COLO668 (cell line): ENCODE measurements around the gene SPAG16.
"Not testable (repeated sequence)": the region's sequence is repeated elsewhere in the genome, so short reads cannot be mapped to it uniquely, and the experiment has no call there.

ENCODE experiments used
- DNase-seq: peaks from one replicate; lab custom pipeline; 2025; ENCODE audit not compliant: unreplicated experiment; lab: John Stamatoyannopoulos, UW

Gene SPAG16

DNA sequence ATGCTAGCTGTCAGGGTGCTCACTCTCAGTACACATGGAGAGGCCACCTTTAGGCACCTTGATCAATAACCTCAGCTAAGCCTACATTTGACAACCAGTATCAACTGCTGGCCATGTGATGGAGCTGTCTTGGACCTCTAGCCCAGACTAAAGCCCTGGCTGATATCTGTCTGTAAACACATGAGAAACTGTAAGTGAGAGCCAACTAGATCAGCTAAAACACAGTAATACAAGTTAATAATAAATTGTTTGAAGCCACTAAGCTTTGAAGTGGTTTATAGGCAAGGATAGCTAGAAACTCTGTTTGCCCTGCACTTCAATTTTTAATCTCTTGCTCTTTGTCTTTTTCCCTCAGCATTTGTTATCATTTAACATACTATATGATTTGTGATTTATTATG is 407.1 kb downstream of the SPAG16 start:
- DNase-seq, result no peak

DNA sequence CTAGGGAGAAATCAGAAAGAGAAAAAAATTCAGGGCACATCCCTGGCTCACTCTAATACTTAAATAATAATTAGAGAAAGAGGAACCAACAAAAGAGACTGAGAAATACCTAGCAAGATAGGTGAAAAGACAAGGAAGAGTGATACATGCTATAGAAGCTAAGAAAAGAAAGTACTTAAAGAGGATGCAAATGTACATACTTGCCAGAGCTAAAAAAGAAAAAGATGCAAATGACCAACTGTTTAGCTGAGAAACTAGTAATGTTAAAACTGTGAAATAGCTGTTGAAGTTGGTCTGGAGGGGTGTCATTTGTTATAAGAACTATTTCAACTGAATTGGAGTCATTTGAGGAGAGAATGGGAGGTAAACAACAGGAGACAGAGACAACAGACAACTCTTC is 412.2 kb downstream of the SPAG16 start:
- DNase-seq, result no peak

DNA sequence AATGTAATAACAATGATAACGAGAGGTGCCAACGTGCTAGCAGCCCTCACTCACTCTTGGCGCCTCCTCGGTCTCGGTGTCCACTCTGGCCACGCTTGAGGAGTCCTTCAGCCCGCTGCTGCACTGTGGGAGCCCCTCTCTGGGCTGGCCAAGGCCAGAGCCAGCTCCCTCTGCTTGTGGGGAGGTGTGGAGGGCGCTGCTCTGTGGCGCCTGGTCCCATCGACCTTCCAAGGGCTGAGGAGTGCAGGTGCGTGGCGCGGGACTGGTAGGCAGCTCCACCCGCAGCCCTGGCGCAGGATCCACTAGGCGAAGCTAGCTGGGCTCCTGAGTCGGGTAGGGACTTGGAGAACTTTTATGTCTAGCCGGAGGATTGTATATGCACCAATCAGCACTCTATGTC is 417.1 kb downstream of the SPAG16 start:
- not testable (repeated sequence) for DNase-seq

DNA sequence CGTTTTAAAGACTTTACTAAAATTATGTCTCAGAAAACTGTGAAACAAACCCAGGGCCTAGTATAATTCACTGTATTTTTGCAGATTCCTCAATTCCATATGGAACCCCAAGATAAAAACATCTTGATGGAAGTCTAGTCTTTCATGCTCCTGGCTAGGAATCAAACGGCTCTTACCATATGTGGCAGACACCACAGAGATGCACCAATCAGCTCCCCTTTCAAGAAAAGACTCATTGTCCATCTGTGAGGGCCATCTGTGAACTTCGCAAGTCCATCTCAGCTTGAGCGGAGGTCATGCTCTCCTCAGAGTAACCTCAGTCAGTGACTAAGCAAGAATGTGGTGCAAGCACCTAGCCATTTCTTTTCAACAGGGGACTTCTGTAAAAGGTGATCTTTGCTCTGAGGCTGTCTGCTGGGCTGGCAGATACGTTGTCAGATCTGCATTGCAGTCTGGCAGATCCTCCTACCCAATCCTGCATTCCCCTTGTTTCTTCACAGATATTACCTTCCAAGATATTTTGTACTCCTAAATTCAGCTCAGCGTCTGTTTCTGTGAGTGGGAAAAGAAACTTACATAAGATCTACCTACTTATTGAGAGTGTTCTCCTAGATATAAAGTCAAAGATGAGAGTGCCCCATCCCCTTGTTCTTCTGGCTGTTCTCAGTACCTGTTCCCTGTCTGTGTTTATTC is 419.3 kb downstream of the SPAG16 start:
- DNase-seq, result no peak

DNA sequence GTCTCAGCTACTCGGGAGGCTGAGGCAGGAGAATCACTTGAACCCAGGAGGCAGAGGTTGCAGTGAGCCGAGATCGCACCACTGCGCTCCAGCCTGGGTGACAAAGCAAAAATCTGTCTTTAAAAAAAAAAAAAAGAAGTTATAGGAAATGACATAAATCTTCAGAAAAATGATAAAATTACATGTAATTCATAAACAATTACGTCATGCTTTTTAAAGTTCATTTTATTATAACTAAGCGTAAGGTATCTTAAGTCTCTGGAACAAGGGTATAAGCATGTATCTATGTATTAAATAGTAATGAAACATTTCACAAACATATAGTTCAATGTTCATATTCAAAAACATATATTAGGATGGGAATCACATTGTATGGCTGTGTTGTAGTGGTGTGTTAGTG is 425.9 kb downstream of the SPAG16 start:
- DNase-seq, result no peak

DNA sequence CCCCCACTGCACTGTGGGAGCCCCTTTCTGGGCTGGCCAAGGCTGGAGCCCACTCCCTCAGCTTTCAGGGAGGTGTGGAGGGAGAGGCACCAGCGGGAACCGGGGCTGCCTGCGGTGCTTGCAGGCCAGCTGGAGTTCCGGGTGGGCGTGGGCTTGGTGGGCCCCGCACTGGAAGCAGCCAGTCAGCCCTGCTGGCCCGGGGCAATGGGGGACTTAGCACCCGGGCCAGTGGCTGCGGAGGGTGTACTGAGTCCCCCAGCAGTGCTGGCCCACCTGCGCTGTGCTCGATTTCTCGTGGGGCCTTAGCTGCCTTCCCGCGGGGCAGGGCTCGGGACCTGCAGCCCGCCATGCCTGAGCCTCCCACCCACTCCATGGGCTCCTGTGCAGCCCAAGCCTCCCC is 434.1 kb downstream of the SPAG16 start:
- not testable (repeated sequence) for DNase-seq

DNA sequence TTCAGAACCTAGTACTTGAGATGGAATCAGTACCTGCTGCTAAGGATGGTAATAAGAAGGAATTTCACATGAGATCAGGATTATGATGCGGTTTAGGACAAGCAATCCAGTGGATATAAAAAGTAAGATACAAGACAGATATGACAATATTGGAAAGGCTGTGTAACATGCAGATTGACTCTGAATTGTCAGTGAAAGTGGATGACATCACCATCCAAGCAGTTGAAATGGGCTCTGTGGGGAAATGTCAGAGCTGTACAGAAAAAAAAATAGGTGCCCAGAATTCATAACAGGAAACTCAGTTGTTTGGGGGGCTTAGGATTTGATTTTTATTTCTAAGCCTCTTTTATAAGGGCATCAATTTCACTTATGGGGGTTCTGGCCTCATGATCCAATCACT is 438.3 kb downstream of the SPAG16 start:
- DNase-seq, result no peak

DNA sequence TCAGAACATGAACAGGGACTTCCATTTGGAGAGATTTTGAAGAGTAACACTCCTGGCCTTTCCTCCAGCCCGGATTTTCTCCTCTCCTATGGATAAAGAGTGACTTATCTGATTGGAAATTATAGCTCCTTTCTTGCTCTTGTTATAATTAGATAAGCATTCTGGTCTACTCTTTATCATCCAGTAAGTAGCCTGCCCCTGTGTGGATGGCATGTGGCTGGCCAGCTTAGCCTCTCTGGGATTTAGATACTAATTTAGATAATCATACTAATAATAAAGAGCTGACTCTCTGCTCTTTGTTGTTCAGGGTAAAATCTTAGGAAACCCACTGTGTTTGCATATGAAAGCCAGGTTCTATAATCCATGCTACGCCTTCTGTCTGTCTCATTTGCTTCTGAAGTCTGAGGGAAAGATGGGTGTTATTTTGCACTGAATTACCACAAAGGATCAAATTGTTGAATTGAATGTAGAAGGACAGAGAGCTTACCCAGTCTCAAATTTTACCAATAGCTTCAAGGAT is 438.8 kb downstream of the SPAG16 start:
- no peak for DNase-seq

DNA sequence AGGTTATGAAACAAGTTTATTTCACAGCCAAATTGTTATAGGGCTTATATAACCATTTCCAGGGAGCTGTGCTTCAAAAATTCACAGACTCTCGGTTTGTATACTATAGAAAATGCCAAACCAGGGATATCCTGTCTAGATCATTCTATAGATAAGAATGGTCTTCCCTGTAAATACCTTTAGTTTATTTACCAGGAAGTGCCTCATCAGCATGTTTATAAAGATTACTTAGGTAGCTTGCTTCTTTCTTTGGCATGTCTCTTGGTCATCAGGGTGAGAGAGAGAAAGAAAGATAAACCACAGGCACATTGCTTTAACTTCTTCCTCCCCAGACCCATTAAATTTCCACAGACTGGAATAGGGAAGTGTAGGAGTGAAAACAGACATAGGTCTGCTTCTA is 439.4 kb downstream of the SPAG16 start:
- DNase-seq, result no peak

DNA sequence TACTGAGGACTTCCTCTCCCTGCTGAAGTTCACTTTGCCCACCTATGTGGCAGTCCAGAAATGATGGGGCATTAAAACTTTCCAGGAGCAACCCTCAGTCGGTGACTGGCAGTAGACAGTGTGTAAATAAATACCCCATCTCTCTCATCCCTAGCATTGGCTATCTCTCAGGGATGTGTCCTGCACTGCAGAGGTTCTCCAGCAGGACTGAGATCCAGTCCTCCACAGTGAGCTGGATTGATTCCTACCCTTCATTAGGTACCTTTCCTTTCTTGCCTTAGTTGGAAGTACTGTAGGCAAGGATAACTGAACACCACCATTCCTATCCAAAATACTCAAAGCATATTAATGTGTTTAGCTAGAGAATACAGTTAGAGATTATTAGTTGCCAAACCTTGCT is 441.8 kb downstream of the SPAG16 start:
- no peak for DNase-seq

DNA sequence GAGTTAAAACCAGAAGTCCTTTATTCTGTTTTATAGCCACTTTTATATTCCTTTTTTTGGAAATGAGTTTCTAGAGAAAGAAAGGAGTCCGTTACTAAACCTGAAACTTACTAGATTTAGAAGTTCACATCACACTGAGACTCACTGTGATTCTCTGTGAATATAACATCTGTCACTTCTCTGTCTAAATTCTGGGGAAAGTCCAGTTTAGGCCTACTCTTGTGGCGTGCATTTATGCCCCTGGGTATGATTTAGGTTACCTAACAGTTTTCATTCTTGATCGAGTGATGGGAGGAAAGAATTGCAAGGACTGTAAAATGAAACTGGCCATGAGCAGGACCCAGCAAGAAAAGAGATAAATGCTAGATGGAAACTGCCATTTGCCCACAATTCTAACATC is 449.6 kb downstream of the SPAG16 start:
- no peak for DNase-seq

DNA sequence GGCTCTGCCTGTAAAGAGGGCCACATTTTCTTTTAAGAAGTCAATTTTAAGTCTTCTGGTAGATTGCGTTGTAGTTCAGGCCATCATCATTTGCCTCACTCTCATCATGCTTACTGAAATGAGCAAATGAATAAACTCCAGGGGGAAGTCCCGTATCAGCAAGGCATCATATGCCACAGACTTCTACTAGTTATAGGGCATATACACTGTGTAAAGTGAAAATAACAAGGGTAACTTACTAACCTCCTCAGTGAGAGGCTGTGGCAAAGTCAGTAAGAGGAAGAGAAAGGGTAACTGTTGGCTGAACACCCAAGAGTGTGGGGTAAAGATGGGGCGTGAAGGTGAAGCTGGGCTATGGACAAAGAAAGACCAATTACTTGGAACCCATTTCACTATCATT is 456.2 kb downstream of the SPAG16 start:
- DNase-seq, result no peak

DNA sequence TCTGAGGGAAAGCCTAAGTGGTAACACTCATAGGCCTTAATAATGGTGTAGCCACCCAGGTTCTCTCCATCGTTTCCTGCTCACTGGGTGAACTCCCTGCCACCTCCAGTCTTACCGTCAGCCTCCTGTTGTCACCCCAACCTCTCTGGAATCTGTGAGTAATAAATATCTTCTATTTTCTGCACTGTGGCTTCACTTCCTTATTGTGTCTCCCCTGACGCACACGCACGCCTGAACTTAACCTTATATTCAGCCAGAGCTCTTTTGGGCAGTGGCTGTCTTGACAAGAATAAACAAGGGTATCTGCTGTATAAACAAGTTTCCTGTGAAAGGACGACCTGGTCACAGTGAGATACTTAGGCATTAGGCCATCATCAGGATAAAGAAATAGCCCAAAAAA is 467.2 kb downstream of the SPAG16 start:
- no peak for DNase-seq

DNA sequence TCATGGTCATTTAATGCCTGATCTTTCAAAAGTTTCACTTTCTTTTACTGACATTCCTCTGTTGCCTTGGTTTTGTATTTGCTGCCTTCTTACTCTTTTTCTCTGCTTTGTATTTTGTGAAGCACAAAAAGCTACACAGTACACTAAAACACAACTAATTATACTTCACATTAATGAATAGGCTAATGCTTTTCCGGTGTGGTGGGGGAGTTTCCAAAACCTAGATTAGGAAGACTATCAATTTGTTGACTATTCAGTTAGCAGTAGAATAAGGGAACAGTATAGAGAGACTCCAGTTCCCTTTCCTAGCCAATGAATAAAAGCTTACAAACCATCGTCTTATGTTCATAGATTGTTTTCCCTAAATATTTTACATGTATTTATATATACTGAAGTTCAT is 468.3 kb downstream of the SPAG16 start:
- no peak for DNase-seq

DNA sequence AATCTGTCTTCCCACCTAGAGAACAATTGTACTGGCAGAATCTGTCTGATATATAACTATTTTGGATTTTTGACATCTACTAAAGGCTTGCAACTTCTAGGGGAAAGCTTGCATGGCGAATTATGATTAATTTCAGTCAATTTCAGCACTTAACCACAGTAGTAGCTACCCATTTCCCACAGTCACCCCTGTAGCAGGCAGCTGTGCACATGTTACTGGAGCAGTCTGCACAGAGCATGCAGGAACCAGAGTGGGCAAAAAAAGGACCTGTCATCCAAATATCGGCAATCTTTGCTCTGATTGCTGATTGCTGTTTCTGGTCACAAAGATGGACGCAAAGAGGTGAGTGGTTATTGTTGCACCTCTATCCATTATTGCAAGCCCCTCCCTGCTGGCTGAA is 473.3 kb downstream of the SPAG16 start:
- no peak for DNase-seq

DNA sequence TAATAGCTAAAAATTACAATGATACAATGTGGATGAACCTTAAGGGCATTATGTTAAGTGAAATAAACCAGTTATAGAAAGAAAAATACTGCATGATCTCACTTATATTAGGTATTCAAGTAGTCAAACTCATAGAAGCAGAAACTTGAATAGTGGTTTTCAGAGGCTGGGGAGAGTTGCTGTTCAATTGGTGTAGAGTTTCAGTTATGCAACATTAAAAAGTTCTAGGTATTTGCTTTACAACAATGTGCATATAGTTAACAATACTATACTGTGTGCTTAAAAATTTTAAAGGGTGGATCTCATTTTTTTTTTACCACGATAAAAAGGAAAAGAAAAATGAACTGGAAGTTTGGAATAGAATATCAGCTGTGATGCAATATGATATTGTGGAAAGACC is 479.1 kb downstream of the SPAG16 start:
- no peak for DNase-seq

DNA sequence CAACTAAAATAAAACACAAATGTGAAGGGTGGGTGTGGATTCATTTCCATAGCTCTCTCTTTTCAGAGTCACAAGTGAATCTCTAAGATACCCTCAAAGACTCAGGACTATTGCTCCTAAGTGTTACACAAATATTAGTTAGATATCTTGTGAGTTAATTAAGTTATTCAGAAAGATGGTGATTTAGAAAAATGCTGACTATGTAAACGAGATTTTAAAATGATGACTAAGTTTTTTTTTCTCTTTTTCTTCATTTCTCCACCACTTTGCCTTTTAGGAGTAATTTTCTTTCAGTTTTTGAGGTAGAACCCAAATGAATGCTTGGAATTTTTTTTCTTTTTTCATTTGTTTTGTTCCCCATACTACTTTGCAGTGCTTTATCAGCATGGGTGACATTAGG is 479.7 kb downstream of the SPAG16 start:
- DNase-seq, result no peak

DNA sequence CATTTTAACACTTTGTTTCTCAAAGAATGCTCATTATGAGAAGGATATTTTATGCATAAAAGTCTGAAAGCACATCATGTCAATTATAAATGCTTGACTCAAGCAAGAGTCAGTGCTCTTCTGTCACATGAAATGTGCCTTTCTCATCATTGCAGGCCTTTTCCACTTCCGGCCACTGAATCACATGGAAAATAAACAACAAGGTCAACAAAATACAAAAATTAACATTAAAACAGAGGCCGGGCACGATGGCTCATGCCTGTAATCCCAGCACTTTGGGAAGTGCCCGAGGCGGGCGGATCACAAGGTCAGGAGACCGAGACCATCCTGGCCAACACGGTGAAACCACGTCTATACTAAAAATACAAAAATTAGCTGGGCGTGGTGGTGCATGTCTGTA is 480.6 kb downstream of the SPAG16 start:
- no peak for DNase-seq

DNA sequence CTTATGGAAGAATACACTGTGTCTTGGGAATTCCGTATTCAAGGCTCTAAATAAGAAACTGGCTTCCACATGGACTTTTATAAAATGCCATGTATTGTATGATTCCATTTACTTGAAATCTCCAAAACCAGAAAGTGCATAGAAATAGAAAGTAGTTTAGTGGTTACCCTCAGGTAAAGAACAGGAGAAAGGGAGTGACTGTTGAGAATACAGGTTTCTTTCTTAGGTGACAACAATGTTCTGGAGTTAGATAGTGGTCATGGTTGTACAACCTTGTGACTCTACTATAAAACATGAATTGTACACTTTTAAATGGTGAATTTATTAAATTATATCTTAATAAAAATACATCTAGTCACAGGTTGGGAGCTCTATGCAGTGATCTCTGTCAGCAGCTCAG is 481.8 kb downstream of the SPAG16 start:
- DNase-seq, result no peak

DNA sequence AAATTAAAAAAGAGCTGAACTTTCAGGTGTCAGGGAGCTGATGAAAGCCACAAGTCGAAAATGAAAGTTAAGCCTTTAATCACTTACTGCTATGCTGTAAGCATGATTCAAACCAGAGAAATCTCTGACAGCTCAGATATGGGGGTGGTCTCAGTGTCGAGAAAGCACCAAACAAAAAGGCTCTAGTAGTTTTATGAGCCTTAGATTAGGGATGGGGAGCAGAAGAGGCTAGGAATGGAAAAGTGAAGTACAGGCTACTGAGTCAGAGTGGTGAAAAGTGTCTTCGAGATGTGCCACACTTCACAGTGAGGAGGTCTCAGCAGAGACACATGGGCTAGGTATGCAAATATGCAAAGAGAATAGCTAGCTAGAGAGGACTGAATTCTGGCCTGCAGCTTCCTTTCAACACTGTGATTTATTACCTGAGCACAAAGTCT is 482.2 kb downstream of the SPAG16 start:
- DNase-seq, result no peak

DNA sequence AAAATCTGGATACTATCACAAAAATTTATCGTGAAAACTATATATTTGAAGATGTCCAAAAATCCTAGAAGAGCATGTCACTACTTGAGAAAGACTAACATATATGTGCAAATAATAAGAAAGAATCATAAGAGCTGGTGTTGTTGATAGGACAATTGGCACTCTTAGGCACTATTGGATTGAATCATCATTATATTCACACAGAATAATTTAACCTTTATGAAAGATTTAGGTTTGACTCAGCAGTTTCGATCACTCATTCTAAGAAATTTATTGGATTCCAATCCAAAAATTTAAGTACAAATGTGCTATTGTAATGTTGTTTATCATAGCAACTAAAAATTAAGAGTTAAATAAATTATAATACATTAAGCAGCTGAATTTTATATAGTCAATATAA is 503.6 kb downstream of the SPAG16 start:
- DNase-seq, result no peak

DNA sequence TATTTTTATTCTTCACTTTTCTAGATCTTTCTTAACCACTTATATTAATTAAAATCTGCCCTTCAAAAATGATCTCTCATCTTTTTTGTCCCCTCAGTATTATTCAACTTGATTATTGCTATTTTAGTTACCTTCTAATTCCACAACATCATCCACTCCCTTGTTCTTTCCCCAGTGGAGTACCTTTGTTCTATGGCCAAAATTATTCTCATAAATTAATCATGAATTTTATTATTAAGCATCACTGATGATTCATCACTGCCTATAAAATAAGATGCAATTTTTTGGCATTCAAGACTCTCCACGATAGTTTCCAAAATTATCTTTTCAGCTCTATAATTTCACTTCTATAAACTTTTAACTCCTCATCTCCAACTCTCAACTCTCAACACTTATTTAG is 505.7 kb downstream of the SPAG16 start:
- DNase-seq, result no peak

DNA sequence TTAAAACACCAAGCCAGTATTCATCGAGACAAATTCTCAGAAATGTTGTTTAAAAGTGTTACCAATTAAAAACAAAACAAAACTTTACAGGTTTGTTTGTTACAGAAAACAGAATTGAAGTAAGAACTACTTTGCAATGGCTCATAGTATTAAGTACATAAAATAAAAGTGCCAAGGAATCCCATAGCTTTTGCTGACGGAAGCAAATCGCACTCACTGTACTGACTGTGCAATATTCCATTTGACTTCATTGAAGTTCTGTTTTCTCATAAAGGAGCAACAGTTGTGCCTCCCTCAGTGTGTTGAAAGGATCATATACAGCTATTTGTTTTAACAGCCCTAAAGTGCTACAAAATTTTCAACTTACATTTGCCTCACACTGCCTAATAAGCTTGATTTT is 507.8 kb downstream of the SPAG16 start:
- DNase-seq, result no peak
